CD4-positive, alpha-beta T cell treated with Interleukin-15 for 4 hours (primary cell): ENCODE measurements around the gene ZNF708.
"Not testable (repeated sequence)": the region's sequence is repeated elsewhere in the genome, so short reads cannot be mapped to it uniquely, and the experiment has no call there.

Experiments used
- DNase-seq: peaks from one replicate; pipeline ENCODE4 v3.0.0-alpha.2; 2020; ENCODE audit warnings: low spot score

ZNF708 gene

GRCh38 chr19:21260164-21260847 is 68.9 kb downstream of the ZNF708 start:
- no peak for DNase-seq

GRCh38 chr19:21259421-21260124 is 69.6 kb downstream of the ZNF708 start:
- DNase-seq: not testable (repeated sequence)

GRCh38 chr19:21256722-21257121 is 72.5 kb downstream of the ZNF708 start:
- no peak for DNase-seq
